Mesodermal cell (in vitro differentiated cells): ENCODE data around the gene CD160. TPM values are rescaled to one million over a fixed set of nuclear protein-coding genes. Genes with fewer than 3 reads are reported as not detected.
"Not testable (repeated sequence)": the region's sequence is repeated elsewhere in the genome, so short reads cannot be mapped to it uniquely, and the experiment has no call there.

Experiments used
- H3K27ac ChIP-seq: 2 replicates; pipeline ENCODE4 v1.7.0; 2013; ENCODE audit warnings: mild to moderate bottlenecking, low read depth, low read length, moderate library complexity; ENCODE audit not compliant: severe bottlenecking
- H3K36me3 ChIP-seq: 2 replicates; pipeline ENCODE4 v1.7.1; 2013; ENCODE audit warnings: mild to moderate bottlenecking, low read length, moderate library complexity; ENCODE audit not compliant: control insufficient read depth, insufficient read depth
- H3K4me1 ChIP-seq: one replicate; pipeline ENCODE4 v1.7.1; 2013; ENCODE audit warnings: mild to moderate bottlenecking, low read length; ENCODE audit not compliant: insufficient read depth, control insufficient read depth, poor library complexity, severe bottlenecking
- H3K4me3 ChIP-seq: 2 replicates; pipeline ENCODE4 v1.7.0; 2013; ENCODE audit warnings: low read length, control low read depth, mild to moderate bottlenecking; ENCODE audit not compliant: insufficient read depth, poor library complexity, severe bottlenecking; ENCODE audit errors: extremely low read depth
- H3K9me3 ChIP-seq: 2 replicates; pipeline ENCODE4 v1.7.1; 2013; ENCODE audit warnings: mild to moderate bottlenecking, low read length, moderate library complexity; ENCODE audit not compliant: control insufficient read depth
- WGBS, 2 experiments: methylation state at CpG; one replicate each; pipeline ENCODE4 v1.1.5; 2013; ENCODE audit warnings: missing lambda C conversion rate in 2 of 2; ENCODE audit not compliant: insufficient coverage in 2 of 2; 5-methylcytosine and 5-hydroxymethylcytosine counted together
- polyA plus RNA-seq, 2 experiments: library from polyadenylated mRNA; stranded (reverse); fragments of 50-300 nt; gene quantifications; one replicate each; pipeline ENCODE4 v1.2.3, GENCODE V29; 2013

The CD160 gene
- polyA plus RNA-seq (2013, experiment 1 of 2), result 0.11 TPM
- not detected for polyA plus RNA-seq (2013, experiment 2 of 2)

GRCh38 chr1:145719230-145720079 is at the start of gene CD160:
TSS of gene CD160 (plus strand) at chr1:145719499. CDS start at chr1:145728328, 8,829 bp downstream.
- 86 to 97% methylated on average over 7 to 9 of the region's 12 CpGs for WGBS, 2 experiments
- H3K9me3 ChIP-seq, result no peaks in the 10 kb centered on the region
- no peak within 1 kb of the TSS for H3K4me3 ChIP-seq
- H3K27ac ChIP-seq, result no peak within 1 kb of the TSS
- no peaks in the 10 kb centered on the region for H3K36me3 ChIP-seq
- peaks cover 16% of the 10 kb centered on the region for H3K4me1 ChIP-seq

- not testable (repeated sequence) for H3K9me3 ChIP-seq, H3K36me3 ChIP-seq, H3K27ac ChIP-seq, H3K4me3 ChIP-seq, H3K4me1 ChIP-seq
- WGBS, 2 experiments, result no CpG with 5 or more reads among the region's 3 CpGs
These were observed 48.1 kb upstream of the CD160 start for GRCh38 chr1:145670995-145671745.

GRCh38 chr1:145673217-145673616 is 46.1 kb upstream of the CD160 start:
- not testable (repeated sequence) for H3K4me1 ChIP-seq, H3K36me3 ChIP-seq, H3K4me3 ChIP-seq, H3K27ac ChIP-seq, H3K9me3 ChIP-seq
- no CpG with 5 or more reads among the region's 1 CpG for WGBS, 2 experiments

- H3K36me3 ChIP-seq, H3K4me3 ChIP-seq, H3K9me3 ChIP-seq, H3K4me1 ChIP-seq, H3K27ac ChIP-seq: not testable (repeated sequence)
- no CpG with 5 or more reads among the region's 3 CpGs for WGBS, 2 experiments
These were observed 34.4 kb upstream of the CD160 start for GRCh38 chr1:145684858-145685257.

- not testable (repeated sequence) for H3K27ac ChIP-seq, H3K9me3 ChIP-seq, H3K36me3 ChIP-seq, H3K4me1 ChIP-seq, H3K4me3 ChIP-seq
- no CpG with 5 or more reads among the region's 1 CpG for WGBS, 2 experiments
These were observed 33.2 kb upstream of the CD160 start for GRCh38 chr1:145686078-145686477.

GRCh38 chr1:145688328-145688727 is 31.0 kb upstream of the CD160 start:
- 90 to 97% methylated on average over 3 of the region's 4 CpGs for WGBS, 2 experiments

GRCh38 chr1:145688924-145689323 is 30.4 kb upstream of the CD160 start:
- H3K4me1 ChIP-seq, result no peaks in the 10 kb centered on the region
- 92 to 98% methylated on average over 6 of the region's 6 CpGs for WGBS, 2 experiments
- H3K36me3 ChIP-seq, result no peaks in the 10 kb centered on the region
- no peak overlapping the region for H3K4me3 ChIP-seq
- H3K27ac ChIP-seq, result no peak overlapping the region
- no peaks in the 10 kb centered on the region for H3K9me3 ChIP-seq

More at GRCh38 chr1:145688328-145688727, 31.0 kb upstream of the CD160 start:
- Histone ChIP-seq H3K36me3 (no peaks in the 10 kb centered on the region), H3K4me1 (no peaks in the 10 kb centered on the region), H3K4me3 (no peak overlapping the region), H3K27ac (no peak overlapping the region), H3K9me3 (no peaks in the 10 kb centered on the region)

- Histone ChIP-seq H3K4me1 (no peaks in the 10 kb centered on the region), H3K36me3 (no peaks in the 10 kb centered on the region), H3K4me3 (no peak overlapping the region), H3K9me3 (no peaks in the 10 kb centered on the region), H3K27ac (no peak overlapping the region)
- 87 to 98% methylated on average over 4 to 6 of the region's 6 CpGs for WGBS, 2 experiments
These were observed 29.4 kb upstream of the CD160 start for GRCh38 chr1:145689922-145690321.

GRCh38 chr1:145690587-145691558 is 28.4 kb upstream of the CD160 start:
- no peaks in the 10 kb centered on the region for H3K36me3 ChIP-seq
- no peak overlapping the region for H3K27ac ChIP-seq
- no peaks in the 10 kb centered on the region for H3K9me3 ChIP-seq
- no peaks in the 10 kb centered on the region for H3K4me1 ChIP-seq
- 93 to 100% methylated on average over 3 of the region's 5 CpGs for WGBS, 2 experiments
- H3K4me3 ChIP-seq, result no peak overlapping the region

GRCh38 chr1:145692785-145693443 is 26.4 kb upstream of the CD160 start:
- no peaks in the 10 kb centered on the region for H3K36me3 ChIP-seq
- no peak overlapping the region for H3K27ac ChIP-seq
- WGBS, 2 experiments, result 89% methylated on average over 8 to 10 of the region's 11 CpGs
- H3K9me3 ChIP-seq, result no peaks in the 10 kb centered on the region
- H3K4me3 ChIP-seq, result no peak overlapping the region
- no peaks in the 10 kb centered on the region for H3K4me1 ChIP-seq
